Endometrium (tissue), 2 donors: ENCODE measurements around the gene CHST2.

Source experiments
- FAIRE-seq: peaks from 2 replicates; lab custom pipeline; 2012; peaks lifted over from hg19 to GRCh38; lab: Jason Lieb, UNC
- donor health status: control.
- donor health status: control.

The CHST2 gene

DNA sequence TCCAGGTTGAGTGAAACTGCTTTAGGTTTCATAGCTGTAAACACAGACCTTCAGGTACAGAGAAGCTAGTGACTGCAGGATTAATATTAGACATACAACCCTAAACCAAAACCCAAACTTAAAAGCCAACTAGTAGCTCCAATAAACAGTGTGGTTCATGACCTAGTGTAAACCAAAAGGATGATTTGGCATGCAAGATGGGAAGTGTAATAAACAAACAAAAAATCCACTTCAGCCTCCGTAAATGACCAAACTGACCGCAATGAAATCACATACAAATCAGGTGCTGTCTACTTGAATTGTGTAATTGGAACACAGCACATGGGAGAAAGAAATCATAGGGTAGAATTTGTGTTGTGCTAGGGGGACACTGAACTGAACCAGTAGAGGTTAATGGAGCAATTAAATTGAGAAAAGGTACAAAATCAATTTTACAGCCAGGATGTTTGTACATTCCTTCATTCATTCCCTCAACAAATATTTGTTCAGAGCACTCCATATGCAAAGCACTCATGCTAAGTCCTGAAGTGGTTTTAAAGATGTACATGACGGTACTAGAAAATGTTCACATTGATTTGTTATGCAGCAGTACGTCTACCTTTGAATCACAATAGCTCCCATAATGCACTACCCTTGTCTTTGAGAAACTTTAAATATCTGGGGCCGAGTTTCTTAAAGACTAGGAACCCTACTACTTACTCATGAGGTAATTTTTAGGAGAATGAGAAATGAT, 21.4 kb upstream of the CHST2 start:
- no peak for FAIRE-seq

DNA sequence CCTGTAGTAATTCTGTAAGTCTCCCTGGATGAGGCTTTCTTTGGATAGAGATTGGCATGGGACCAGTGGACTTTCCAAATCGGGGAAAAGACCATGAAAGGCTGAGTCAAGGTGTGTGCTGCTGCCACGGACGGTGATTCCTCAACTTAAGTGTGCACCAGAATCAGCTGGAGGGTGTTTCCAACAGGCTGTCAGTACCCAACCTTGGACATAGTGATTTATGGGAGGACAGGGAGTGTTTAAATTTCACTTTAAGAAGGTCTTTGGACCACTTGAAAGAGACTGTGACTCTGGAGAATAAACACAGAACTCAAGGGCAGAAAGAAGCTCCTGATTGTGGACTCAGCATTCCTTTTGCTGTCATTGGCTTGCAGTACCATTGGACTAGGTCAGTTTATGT, 20.4 kb upstream of the CHST2 start:
- FAIRE-seq: no peak

DNA sequence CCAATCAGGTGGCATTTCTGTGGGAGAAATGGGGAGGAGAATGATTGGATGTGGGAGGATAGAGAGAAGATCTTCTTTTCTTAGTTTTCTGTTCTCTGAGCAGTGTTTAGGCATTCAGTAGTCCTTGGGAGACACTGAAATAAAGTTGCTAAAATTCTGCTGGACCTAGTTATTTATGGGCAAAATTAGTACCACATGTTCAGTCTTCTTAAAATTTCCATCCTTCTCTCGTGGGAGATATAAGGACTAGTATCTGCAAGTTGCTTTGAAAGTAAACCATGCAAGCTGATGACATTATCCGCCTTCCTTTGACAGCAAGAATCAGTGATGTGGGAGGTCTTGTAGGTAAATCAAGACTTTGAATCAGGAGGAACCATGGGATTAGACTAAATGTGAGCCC, 19.9 kb upstream of the CHST2 start:
- FAIRE-seq: peak; percentile 92

GRCh38 chr3:143100451-143100850, 19.1 kb upstream of the CHST2 start:
- no peak for FAIRE-seq

- FAIRE-seq: no peak
These were observed 17.7 kb upstream of the CHST2 start for GRCh38 chr3:143101792-143102381.

- FAIRE-seq: no peak
These were observed 15.9 kb upstream of the CHST2 start for GRCh38 chr3:143103652-143104051.

DNA sequence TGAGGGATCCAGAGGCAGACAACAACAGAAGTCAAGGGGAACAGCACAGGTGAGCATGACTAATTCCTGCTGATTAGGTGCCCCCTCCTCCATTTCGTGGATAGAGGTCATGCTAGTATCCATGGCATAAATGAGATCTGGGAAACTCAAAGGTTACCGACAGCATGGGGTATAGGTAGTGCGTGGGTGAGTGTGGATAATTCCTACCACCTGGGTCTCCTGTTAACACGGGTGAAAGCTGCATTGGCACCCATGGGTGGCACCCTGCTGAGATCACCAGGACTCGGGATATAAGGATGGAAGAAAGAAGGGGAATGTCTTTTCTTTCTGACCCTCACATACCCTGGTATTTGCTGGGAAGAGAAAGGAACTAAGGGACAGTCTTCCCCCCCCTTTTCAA, 14.4 kb upstream of the CHST2 start:
- FAIRE-seq: no peak

DNA sequence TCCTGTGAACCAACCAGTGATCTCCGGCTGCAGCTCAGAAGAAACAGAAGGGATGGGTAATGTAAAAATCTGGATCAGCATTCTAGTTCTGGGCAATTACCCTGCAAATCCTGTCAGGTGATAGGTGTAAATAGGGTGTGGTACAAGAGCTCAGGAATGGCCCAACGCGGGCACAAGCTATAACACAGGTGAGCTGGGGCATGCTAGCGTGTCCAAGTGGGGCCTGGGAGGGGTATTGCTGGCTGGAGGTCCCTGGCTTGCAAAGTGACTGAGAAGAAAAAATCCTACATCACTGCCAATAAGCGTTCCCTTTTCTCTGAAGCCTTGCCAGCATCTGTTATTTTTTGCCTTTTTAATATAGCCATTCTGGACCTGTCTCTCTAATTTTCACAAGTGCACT, 9.7 kb upstream of the CHST2 start:
- FAIRE-seq: no peak

GRCh38 chr3:143110371-143110770, 9.2 kb upstream of the CHST2 start:
- FAIRE-seq: no peak

GRCh38 chr3:143118630-143119008, 952 bp upstream of the CHST2 start:
- FAIRE-seq: no peak

- FAIRE-seq: no peak
These were observed 574 bp downstream of the CHST2 start for GRCh38 chr3:143119974-143120715.

DNA sequence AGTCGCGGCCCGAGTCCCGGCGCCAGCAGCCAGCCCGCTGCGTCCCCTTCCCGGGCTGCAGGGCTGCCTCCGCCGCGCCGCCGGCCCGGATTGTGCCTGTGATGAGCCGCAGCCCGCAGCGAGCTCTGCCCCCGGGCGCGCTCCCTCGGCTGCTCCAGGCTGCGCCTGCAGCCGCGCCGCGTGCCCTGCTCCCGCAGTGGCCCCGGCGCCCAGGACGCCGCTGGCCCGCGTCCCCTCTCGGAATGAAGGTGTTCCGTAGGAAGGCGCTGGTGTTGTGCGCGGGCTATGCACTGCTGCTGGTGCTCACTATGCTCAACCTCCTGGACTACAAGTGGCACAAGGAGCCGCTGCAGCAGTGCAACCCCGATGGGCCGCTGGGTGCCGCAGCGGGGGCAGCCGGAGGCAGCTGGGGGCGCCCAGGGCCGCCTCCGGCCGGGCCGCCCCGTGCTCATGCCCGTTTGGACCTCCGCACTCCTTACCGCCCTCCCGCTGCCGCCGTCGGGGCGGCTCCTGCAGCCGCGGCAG, 1.2 kb downstream of the CHST2 start:
- FAIRE-seq: no peak

DNA sequence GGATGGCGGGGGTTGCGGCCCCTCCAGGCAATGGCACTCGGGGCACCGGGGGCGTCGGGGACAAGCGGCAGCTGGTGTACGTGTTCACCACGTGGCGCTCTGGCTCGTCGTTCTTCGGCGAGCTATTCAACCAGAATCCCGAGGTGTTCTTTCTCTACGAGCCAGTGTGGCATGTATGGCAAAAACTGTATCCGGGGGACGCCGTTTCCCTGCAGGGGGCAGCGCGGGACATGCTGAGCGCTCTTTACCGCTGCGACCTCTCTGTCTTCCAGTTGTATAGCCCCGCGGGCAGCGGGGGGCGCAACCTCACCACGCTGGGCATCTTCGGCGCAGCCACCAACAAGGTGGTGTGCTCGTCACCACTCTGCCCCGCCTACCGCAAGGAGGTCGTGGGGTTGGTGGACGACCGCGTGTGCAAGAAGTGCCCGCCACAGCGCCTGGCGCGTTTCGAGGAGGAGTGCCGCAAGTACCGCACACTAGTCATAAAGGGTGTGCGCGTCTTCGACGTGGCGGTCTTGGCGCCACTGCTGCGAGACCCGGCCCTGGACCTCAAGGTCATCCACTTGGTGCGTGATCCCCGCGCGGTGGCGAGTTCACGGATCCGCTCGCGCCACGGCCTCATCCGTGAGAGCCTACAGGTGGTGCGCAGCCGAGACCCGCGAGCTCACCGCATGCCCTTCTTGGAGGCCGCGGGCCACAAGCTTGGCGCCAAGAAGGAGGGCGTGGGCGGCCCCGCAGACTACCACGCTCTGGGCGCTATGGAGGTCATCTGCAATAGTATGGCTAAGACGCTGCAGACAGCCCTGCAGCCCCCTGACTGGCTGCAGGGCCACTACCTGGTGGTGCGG, 1.9 kb downstream of the CHST2 start:
- no peak for FAIRE-seq

GRCh38 chr3:143122089-143122430, 2.5 kb downstream of the CHST2 start:
- FAIRE-seq: no peak

DNA sequence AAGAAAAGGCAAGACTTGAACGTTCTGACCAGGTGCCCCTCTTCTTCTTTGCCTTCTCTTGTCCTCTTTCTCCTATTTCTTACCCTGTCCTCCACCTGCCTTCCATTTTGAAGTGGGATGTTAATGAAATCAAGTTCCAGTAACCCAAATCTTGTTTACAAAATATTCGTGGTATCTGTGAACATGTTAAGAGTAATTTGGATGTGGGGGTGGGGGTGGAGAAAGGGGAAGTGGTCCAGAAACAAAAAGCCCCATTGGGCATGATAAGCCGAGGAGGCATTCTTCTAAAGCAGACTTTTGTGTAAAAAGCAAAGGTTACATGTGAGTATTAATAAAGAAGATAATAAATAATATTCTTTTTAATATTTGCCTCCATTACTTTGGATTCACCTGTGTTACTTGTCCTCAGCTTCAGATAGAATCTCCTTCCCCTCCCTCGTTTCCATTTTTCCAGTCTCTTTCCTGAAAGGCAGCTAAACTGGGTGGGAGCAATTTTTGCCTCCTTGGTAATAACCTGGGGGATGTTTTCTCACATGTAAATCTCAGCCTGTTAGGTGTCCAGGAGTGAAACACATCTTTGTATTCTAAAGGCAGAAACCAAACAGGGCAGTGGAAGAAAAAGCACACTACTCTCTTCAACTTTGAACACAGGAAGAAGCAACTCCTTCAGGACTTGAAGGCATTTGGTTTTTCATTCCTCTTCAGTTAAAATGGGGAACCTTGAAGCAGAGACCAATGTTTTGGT, 3.2 kb downstream of the CHST2 start:
- no peak for FAIRE-seq

GRCh38 chr3:143123353-143123984, 3.9 kb downstream of the CHST2 start:
- no peak for FAIRE-seq

GRCh38 chr3:143124601-143125520, 5.3 kb downstream of the CHST2 start:
- no peak for FAIRE-seq

DNA sequence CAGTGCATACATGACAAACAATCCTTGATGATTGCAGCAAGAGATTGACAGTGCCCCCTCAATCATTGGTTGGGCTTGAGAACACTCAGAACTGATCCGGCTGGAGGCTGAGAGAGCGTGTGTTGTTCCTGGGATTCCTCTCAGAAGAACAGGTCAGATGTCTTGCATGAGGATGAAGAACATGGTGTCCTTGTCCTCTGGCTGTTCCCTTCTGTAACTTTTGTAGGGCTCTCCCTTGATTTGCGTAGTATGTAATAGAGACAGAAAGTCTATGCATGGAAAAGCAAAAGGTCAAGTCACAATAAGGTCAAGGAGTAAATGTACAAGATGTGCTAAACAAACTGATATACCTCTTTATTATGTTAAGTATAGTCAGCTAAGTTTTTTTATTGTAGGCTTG, 8.2 kb downstream of the CHST2 start:
- FAIRE-seq: no peak

DNA sequence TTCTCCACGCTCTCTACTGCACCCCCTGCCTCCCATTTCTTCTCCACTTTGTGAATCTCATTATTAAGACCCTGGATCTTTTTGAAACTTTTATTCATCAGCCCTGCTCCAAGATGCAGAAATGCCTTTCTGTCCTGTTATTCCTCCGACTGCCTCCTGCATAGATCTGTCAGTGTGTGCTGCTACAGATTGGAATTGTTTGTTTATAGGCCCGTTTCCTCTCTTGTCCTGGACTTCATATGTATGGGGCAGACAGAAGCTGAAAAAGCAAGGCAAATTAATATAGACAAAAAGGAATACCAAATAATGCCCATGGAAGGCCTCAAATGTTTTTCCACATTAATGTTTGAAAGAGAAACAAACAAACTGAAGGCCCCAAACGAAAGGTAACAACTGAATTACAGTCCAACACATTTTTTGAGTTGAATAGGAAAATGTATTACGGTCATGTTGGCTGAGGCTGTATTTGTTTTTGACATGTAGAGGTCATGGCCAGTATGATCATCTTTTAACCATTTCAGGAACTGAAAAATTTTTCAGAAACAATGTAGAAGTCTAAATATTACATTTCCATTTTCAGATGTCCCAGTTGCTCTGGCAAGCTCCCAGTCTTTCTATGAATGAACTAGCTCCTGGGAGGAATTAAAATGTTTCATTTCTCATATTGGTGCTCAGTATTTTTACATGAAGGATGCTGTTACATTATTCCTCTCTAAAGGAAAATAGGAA, 8.8 kb downstream of the CHST2 start:
- FAIRE-seq: no peak
